HG02678 (cell line): ENCODE measurements around the gene NEBL.

Experiments
- ATAC-seq: cut with Tn5 transposase; IDR thresholded peaks from one replicate; pipeline ENCODE4 v1.9.1; 2021; ENCODE audit warnings: mild to moderate bottlenecking, moderate library complexity; ENCODE audit not compliant: unreplicated experiment

NEBL gene

DNA sequence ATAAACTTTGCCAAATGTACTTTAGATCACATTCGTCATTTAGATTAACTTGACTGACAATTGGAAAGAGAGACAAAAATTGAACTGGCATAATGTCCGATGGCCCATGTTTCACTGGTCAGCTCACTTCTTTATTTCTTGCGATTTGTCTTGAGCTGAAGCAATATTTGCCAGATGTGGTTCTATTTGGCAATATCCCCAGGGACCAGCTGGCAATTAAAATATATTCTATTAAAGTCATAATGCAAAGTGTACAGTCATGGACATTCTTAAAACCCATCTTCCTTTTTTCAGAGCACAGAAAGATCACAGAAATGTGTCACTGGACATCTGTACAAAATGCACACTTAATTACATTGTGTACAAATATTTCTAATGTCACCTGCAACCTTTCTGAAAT, 26.3 kb downstream of the NEBL start:
- no peak for ATAC-seq

DNA sequence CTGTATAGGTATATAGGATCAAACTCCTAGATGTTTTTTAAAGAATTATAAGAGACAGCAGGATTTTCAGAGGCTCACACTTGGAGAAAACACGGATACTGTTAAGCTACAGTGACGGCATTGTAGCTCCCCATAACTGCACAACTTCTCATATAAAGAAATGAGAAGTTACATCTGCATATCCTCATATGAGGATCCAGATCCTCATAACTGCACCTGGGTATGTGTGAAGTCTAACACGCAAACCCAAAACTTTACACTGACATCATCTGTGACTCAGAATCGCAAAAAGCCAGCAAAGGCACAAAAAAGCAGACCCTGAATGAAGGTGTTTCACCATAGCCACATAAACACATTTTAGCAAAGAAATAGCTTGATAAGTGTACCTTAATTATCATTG, 34.1 kb downstream of the NEBL start:
- ATAC-seq: no peak

DNA sequence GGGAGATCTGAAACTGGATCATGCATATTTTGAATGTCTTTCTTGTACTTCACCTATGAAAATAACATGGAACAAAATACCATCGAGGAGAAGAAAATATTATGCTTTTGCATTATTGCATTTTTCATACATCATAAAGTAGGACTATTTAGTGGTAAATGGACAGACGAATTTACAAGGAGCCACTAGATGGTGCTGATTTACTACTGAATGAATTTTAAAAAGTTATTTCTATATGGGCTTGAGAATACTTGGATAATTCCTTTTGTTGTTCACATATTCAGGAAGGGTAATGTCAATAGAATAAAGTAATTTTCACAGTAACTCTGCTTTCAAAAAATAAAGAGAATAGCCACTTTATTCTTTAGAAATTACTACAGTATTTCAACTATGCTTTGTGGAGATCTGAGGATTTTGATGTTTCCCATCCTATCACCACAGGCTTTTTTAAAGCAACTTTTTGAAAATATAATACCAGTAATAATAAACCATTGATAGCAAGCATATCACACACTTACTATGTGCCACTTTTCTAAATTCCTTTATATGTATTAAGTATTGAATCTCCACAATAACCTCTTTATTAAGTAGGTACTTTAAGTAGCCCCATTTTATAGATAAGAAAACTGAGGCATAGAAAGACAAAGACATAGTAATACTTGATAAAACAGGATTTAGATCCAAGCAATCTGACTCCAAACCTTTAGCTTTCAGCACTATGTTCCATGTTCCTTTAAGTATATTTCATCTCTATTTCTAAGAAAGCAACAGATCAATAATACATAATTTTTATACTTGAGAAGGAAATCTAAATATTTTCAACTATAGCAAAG, 38.6 kb downstream of the NEBL start:
- ATAC-seq: no peak

DNA sequence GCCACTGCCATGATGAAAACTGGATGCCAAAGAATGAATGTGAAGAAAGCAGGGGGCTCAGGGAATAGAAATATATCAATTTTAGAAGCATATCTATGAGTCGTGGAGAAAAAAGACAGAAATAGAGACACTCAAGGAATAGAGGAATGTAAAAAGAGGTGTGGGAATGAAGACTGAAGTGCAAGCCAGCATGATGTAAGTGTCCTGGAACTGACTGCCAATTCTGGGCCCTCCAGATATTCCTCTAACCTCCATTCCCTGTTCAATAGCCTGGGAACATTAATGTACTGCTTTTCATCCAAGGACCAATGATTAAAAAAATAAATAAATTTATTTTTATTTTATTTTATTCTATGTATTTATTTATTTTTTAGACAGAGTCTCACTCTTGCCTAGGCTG, 40.6 kb downstream of the NEBL start:
- ATAC-seq: no peak

DNA sequence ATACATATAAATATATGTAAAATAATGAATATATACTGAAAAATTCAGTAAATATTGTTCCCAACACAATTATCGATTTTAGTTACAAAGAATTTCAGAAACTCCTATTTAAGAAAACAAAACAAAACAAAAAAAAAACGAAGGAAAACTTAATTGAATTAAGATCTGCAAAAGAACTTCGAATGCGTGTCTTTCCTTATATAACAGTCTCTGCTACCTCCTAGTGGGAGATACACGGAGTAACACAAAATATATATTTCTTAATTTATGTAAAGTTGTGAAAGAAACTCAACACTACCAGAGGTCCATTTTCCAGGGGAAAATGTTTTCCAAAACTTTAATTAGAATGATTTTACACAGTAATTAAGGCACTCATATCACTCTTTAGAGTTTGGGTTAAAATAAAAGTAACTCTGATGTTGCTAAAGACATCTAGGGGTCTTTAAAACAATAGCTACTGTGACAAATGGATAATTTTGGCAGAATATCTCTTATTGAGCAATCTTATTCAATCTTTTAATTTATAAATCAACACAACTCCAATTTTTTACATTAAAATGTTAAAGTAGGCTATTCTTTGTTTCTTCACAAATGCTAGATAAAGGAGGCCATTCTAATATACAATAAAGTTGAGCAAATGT, 41.6 kb downstream of the NEBL start:
- ATAC-seq: no peak

DNA sequence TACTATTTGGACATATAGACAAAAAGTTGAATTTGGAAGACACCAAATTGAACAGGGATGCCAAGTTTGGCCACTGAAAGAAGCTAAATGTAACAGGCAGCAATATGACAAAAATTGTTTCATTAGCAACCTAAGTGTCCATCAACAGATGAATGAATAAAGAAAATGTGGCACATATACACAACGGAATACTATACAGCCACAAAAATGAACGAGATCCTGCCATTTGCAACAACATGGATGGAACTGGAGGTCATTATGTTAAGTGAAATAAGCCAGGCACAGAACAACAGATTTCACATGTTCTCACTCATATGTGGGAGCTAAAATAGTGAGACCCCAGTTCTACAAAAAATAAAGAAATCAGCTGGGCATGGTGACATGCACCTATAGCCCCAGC, 43.8 kb downstream of the NEBL start:
- no peak for ATAC-seq

DNA sequence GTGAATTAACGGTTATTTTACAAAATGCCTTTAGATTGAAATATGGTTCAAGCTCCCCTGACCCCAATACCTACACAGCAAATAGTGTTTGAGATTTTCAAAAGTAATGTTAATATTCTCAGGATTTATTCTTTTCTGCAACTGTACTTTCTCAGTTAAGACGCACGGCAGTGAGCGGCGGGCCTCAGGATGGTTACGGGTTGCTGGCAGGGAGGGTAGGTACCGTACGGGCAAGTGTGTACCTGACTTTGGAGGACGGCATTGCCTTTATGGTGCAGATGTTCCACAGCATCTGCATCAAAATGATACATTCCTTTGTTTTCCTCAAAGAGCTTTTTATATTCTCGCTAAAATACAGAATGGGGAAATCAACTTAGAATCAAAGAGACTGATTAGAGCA, 44.8 kb downstream of the NEBL start:
- no peak for ATAC-seq

DNA sequence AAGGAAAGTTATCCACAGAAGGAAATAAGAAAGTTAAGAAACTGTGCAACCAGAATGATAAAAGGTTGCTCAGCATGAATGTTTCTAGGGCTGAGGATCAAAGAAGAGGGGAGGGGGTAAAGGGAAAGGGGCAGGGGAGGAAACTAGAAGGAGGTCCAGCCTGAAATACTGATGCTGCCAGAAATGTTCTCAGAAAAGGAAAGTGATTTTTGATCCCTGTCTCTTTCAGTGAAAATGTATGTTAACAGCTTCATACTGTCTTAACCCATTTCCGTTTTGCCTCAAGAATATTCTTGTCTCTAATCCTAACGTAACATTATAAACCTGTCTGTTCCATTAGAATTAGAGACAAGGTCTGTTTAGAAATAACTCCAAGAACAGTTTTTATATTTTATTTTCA, 49.6 kb downstream of the NEBL start:
- no peak for ATAC-seq

DNA sequence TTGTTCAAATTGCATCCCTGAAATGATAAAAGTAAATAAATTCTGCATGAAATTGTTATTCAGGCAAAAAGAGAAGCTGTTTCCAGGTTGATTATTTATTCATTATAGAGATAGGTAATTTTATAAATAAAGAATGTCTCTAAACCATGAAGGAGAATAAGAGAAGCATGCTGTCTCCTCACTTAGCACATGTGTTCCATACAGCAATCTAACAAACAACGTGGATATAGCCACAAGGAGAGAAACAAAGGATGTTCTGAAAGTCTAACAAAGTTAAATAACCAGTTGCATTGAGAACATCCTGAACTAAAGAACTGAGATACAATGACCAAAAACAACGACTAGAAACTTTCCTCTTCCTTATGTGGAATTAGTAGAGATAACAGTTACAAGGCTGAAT, 50.8 kb downstream of the NEBL start:
- no peak for ATAC-seq

DNA sequence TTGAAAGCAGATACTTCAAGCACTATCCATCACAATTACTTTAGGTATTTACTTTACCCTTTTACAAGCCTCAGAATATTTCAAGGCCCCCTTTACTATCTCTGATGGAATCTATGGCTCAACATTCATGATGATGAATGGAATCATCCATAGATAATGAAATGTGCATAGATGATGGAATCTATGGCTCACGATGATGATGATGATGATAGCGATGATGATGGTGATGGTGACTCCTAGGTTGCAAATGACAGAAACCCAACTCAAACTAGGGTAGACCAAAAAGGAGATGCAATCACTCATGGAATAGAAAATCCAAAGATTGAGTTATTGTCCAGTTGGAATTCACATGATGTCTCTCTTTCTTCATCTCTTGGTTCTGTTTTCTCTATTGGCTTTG, 55.7 kb downstream of the NEBL start:
- no peak for ATAC-seq

DNA sequence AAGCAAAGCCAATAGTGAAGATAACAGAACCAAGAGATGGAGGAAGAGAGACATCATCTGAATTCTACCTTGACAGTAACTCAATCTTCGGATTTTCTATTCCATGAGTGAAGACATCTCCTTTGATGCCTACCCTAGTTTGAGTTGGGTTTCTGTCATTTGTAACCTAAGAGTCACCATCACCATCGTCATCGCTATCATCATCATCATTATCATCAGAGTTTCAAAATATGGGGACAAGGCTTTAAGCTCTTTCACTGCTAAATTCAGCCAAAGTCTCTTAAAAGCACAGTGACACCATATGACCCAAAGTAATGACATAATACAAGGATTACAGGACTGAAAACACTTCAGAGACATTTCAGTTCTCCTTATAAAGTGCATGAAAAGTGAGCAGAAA, 57.2 kb downstream of the NEBL start:
- no peak for ATAC-seq

DNA sequence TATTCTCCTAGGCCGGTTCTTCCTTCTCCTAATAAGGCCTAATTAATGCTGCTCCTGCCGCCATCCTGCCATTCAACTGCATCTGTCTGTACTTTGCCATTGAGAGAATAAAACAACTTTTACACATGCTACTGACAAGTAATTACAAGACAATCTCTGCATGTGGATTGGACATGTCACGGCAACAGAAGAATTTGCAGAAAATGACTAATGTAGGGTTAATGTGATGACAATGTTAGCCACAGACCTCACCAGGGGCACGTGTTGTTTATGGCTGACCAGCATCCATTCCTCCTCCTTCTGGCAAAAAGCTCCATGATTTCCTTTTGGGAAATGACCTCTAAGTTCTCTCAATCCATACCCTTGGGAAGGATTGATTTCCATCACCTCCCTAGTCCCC, 58.0 kb downstream of the NEBL start:
- ATAC-seq: no peak

DNA sequence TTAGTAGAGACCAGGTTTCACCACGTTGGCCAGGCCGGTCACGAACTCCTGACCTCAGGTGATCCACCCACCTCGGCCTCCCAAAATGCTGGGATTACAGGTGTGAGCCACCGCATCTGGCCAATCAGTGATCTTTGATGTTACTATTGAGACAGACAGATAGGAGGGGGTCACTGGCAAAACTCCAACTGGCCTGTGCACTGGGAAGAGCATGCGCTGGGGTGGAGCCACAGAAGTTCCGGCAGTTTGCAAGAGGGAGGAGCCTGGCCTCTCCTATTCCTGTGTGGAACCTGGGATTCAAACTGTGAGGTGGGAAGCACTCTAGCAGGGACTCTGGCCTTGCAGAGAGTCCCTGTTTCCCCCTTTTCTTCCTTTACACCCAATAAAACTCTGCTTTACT, 60.7 kb downstream of the NEBL start:
- no peak for ATAC-seq

DNA sequence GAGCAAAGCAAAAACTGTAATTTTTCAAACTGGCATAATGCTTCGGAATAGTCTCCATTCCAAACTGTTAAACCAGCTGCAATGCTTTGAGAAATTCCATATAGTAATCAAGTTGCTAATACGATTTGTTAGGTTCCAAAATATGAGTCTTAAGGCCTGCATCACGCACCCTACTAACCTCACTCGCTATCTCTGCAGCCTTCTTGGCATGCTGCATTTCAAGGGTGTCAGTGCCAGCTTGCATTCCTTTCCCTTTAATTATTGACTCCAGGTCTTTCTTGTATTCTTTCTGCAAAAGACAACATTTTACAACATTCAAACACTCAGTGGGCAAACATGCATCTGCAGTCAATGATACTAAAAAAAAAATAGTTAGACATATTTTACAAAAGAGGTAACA, 61.8 kb downstream of the NEBL start:
- ATAC-seq: no peak

DNA sequence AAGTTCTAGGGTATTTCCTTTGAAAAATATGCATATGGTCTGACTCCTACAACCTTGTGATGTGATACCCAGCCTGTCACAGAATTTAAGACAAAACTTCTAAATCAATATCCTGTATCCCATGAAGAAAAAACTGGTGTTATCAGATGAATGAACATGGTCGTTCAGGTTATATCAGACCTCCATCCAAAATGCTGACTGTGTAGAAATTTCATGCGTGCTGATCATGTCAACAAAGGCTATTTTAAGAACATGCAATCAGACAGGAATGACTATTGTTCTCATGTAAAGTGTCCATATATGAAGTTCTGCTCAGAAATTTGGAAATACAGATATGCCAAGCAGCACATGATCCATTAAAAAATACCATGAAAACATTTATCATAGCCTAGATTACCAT, 62.3 kb downstream of the NEBL start:
- ATAC-seq: no peak

DNA sequence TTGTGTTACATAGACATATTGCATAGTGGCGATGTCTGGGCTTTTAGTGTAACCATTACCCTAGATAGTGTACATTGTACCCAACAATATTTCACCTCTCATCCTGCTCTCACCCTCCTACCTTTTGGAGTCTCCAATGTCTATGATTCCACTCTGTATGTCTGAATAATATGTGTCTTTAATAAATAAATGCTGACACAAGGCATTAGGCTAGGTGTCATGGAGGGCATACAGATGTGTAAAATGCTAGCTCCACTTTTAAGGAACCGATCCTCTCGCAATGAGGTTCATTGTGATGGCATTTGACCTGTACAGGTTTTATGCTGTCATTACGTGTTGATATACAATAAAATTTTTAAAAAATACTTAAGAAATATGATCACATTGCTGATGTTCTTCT, 74.3 kb downstream of the NEBL start:
- ATAC-seq: no peak

DNA sequence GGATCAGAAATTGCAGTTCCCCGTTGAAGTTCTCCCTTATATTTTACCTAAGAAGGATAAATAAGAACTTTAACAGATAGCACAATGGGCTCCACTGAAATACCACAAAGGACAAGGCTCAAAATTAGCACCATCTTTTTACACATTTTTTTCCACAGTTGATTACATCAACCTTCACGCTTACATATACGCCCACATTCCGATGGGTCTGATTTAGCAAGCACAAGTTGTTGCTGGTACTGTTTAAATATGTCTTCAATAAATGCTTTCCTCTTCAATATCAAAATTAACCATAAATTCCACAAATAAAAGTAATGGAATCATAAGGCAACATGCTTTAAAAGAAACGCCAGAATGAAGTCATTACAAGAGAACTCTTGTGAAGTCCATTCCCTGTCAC, 79.5 kb downstream of the NEBL start:
- no peak for ATAC-seq

DNA sequence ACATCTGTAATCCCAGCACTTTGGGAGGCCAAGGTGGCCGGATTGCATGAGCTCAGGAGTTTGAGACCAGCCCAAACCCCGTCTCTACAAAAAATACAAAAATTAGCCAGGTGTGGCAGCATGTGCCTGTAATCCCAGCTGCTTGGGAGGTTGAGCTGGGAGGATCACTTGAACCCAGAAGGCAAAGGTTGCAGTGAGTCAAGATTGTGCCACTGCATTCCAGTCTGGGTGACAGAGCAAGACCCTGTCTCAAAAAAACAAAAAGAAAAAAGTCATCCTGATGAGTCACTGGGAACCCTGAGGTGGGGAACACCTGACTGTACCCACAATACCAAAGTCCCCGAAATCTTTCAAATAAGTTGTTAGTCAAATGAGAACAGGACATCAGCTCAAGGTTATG, 80.0 kb downstream of the NEBL start:
- no peak for ATAC-seq

DNA sequence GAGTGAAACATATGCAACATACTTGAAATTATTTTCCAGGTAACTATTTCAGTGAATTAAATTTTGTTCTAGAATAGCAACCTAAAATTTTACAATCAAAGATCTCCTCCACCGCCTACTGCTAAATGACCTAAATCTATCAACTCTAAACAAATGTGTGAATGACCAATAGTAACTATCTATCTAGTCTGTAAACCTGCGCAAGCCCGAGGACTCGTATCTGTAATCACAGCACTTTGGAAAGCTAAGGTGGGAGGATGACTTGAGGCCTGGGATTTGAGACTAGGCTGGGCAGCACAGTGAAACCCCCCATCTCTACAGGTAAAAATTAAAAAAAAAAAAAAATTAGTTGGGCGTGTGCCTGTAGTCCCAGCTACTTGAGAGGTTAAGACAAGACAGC, 83.0 kb downstream of the NEBL start:
- no peak for ATAC-seq

DNA sequence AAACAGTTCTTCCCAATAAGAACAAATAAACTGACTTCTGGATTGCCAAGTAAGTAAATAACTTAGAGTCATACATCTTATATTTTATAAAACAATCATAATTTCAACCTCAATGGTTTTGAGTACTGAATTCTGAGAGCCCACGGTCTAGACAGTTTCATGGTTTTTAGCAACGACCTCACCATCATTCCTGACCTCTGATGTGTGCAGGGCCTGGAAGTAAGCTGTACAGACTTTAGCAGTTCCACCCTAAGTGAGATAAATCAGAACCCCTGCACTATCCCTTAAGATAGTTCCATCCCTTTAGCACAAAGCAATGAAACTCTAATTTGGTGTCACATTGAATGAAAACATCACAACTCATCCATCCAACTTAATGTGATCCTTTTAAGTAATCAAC, 86.0 kb downstream of the NEBL start:
- no peak for ATAC-seq

DNA sequence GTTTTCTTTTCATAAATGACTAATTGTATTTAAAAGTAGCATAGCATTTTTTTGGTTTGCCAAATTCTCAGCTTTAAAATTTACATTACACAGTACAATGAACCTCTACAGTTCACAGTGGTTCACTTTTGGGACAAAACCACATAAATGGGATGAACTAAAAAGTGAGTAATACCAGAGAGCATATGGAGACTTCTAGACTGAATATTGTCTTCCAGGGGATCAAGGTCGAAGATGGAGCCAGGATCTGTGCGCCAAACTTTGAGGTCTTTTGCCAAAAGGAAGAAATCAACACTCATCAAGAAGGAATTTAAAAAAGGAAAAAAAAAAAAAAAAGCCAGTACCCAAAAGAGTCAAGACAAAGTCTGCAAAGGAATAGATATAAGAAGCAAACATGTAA, 87.5 kb downstream of the NEBL start:
- no peak for ATAC-seq

DNA sequence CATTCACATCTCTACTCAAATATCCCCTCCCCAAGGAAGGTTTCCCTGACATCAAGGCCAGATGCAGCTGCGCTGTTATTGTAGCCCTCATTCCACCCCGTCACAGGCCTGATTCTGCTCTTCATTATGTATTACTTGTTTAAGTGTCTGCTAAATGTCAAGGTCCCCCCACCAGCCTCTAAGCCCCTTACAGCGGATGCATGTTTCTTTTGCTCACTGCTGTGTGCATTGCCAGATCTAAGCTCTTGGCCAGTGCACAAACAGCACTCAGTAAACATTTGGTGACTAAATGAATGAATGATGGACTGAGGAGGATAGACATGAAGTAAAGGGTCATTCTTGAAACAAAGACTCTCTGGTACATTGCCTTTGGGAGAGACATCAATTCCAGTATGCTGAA, 90.6 kb downstream of the NEBL start:
- ATAC-seq: no peak

DNA sequence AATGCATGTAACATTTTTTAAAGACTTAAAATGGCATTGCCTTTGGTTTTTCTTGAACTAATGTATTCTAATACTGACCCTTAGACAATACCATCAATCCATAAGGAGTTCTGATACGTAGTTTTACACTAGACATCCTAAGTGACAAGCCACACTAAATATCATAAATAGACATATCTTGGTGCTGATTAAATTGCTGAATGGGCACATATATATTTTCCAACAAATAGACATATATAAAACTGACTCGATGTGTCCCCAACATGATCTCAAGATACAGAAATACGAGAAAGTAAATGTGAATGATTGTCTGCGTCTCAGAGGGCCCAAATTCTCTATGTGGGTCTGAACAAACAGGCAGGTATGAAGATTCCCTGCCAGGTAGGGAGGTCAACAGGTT, 99.8 kb downstream of the NEBL start:
- ATAC-seq: no peak
